ENCODE data around the gene EEPD1.

The EEPD1 gene

DNA sequence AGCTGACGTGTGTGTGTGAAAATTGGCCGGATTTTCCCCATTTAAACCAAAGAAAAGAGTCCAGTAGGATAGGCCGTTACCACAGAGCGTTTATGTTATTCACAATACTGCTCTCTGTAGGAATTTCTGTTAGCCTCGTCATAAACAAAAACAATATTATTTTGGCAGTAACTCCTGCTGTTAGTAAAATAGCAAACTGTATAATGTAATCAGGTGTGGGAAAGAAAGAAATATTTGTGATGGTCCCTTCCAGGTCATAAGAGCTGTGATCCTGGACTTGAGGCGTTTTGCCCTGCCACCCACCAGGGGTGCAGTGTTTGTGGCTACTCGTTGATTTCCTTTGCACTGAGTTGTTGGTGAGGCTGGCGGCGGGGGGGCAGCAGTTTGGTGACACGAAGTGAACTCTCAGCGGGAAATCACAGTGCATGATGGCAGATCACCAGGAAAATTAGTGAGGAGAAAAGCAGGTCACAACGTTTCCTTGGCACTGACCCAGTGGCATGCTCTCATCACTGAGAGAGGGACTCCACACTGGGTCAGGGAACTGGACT is 2.8 kb downstream of the EEPD1 start:
- DNase-seq (ENCODE audit: low read depth), result no peak

- DNase-seq (ENCODE audit: low read depth), result no peak
These were observed 4.7 kb downstream of the EEPD1 start for GRCh38 chr7:36157527-36158320.

- DNase-seq (ENCODE audit: low read depth), result no peak
These were observed 5.2 kb downstream of the EEPD1 start for GRCh38 chr7:36158321-36158605.

GRCh38 chr7:36159618-36160017 is 6.6 kb downstream of the EEPD1 start:
- DNase-seq (ENCODE audit: low read depth), result no peak

GRCh38 chr7:36160313-36160712 is 7.3 kb downstream of the EEPD1 start:
- DNase-seq (ENCODE audit: low read depth), result no peak

DNA sequence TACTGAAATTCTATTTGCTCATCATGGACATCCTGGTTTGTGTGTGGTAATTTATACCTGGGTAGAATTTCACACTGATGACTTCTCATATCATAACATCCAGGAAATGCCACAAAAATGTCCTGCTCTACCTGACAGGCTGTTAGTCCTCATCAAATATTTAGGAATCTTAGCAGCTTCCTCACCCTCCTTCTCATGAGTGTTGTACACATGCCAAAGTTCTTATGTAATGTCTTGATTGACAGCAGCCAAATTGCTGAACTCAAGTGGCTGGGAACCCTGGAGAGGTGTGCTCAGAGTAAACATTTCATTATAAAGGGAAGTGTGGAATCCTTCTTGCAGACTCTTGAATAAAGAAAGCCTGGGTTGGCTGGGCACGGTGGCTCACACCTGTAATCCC is 8.9 kb downstream of the EEPD1 start:
- no peak for DNase-seq (ENCODE audit: low read depth)

GRCh38 chr7:36165059-36165458 is 12.0 kb downstream of the EEPD1 start:
- DNase-seq (ENCODE audit: low read depth), result no peak

- no peak for DNase-seq (ENCODE audit: low read depth)
These were observed 12.7 kb downstream of the EEPD1 start for GRCh38 chr7:36165802-36166201.

- no peak for DNase-seq (ENCODE audit: low read depth)
These were observed 14.5 kb downstream of the EEPD1 start for GRCh38 chr7:36167403-36168050.

- no peak for DNase-seq (ENCODE audit: low read depth)
These were observed 18.4 kb downstream of the EEPD1 start for GRCh38 chr7:36171503-36171902.

DNA sequence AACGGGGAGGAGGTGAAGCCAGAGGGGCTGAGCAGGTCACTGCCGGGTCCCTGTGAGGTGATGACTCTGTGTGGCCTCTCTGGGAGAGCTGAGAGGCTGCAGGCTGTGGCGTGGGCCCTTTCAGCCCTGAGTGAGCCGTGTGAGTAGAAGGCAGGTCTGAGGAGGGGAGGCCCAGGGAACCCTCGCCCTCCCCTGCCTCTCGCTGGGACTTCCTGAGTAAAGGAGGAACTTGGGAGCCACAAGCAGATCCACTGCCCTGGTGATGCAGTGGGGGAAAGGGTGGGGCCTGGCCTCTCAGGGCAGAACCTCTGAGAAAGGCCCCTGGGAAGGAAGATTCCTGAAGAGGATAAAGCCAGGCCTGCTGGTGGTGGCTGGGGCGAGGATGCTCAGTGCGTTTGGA is 22.8 kb downstream of the EEPD1 start:
- no peak for DNase-seq (ENCODE audit: low read depth)

GRCh38 chr7:36176697-36177096 is 23.6 kb downstream of the EEPD1 start:
- DNase-seq (ENCODE audit: low read depth), result no peak

DNA sequence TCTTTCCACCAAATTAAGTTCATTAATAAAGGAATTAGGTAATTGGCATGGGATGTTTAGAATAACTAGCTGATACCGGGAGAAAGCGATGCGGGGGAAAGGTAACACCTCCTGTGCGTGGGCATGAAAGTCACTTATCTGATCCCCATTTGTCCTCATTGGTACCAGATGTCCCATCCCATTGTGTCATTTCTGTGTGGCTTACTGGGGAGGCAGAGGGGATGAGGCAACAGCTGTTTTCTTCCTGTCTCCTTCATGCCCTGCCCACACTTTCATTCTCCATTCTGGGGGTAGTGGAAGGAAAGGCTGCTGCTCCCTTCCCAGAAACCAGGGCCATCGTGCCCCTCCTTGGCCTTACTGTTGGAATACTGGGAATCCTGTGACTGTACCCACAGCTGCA is 27.1 kb downstream of the EEPD1 start:
- no peak for DNase-seq (ENCODE audit: low read depth)

GRCh38 chr7:36181668-36182067 is 28.6 kb downstream of the EEPD1 start:
- DNase-seq (ENCODE audit: low read depth), result no peak

GRCh38 chr7:36182854-36183604 is 30.0 kb downstream of the EEPD1 start:
- no peak for DNase-seq (ENCODE audit: low read depth)

DNA sequence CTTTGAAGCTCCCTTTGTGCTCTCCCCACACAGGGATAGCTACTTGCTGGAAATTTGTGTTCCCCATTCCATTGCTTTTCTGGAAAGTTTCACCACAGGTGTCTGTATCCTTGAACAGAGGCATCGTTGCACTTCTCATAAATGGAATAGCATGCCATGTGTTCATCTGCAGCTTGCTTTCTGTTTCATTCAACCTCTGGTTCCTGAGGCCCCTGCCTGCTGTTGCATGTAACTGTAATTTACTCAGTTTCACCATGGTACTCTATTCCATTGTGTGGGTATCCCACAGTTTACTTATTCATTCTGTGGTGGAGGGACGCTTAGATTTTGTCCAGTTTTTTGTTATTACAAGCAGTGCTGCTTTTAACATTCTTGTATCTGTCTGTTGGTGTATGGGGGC is 32.0 kb downstream of the EEPD1 start:
- DNase-seq (ENCODE audit: low read depth), result no peak

GRCh38 chr7:36185756-36186155 is 32.7 kb downstream of the EEPD1 start:
- no peak for DNase-seq (ENCODE audit: low read depth)

DNA sequence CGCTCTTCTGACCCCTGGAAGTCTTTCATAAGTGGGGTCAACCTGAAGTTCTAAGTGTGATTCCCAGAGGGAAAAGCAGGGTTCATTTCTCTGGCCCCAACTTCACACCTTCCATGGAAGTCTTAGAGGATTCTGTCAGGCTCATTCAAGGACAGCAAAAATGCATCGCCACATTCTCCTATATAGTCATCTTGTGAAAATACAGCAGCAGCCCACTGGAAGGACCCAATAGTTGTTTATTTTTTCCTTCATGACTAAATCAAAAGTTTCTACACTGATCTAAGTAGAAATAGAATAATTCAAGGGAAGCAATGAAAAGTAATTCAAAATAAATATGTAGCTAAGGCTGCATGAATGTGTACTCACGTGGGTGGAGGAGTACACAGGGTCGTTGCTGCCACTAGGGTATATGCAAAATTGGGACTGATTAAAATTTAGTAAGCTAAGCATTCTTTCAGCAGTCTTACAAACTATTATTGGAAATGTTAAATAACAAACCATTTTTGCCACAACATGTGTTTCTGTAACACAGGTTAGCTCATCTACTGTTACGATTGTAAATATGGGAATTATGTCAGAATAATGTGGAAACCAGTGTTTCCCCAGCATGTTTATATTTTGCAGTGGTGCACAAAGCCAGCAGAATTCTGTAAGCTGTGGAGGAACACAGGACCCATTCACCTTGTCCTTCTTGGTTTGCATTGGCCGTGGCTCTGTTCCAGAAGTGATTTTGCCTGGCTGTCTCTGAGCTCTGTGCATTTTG is 33.5 kb downstream of the EEPD1 start:
- no peak for DNase-seq (ENCODE audit: low read depth)

DNA sequence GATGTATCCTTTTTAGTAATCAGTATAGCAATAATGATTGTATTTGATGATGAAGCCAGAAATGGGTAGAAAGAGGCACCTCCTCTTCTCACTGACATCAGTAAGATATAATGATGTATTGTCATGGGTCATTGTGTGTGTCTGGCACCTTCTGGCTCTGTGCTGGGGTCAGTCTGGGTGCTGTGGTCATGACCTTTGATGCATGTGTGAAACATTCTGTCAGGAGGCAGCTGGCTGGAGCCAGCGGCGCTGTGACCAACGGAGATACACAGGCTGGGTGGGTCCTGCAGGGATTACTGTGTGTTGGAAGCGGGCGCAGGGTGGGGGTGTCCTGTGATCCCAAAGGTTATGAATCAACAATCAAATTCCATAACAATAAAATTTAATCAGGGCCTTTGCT is 35.2 kb downstream of the EEPD1 start:
- DNase-seq (ENCODE audit: low read depth), result no peak

DNA sequence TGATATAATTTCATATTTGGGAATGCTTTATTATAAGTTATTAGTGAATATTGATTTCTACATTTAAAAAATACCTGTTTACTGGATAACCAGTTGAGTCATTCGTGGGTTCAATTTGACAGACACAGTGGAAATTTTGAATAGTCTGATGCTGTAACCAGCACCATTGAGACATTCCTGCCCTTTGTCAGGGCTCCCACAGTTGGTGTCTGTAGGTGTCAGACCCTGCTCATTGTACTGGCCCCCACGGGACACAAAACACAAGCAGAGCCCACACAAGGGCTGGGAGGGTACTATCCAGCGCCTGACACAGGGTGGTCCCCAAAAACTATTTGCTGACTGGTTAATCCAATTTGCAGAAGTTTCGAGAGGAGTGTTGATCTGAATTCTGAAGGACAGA is 35.9 kb downstream of the EEPD1 start:
- no peak for DNase-seq (ENCODE audit: low read depth)

GRCh38 chr7:36190447-36191291 is 37.6 kb downstream of the EEPD1 start:
- no peak for DNase-seq (ENCODE audit: low read depth)
